ENCODE results near the gene FSHR.

FSHR gene

GRCh38 chr2:48948400-48949125 is 205.8 kb downstream of the FSHR start:
- DNase-seq = no peak

DNA sequence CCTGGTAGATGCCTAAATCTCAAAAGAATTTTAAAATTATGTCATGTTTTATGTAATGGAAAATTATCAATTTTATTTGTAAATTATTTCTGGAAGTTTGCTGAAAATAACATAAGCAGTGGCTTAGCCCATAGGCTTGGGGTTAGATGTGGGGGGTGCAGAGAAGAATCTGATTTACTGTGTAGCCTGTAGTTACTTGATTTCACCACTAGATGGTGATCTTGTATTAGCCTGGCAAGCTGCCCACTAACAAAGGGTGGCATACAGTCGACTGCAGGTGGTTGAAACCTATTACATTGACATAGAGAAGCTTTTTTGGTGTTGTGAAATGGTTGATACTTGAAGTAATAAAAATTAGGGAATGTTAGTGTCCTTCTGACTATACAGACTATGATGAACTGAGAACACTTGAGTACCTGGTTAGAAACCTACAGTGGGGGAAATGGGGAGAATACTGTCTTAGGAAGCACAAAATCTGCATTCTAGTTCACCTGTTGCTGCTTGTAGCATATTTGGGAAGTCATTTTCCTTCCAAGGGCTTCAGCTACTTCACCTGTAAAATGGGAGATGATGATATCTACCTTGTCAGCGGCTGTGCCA is 207.8 kb downstream of the FSHR start:
- DNase-seq = no peak

- DNase-seq = no peak
Observed at GRCh38 chr2:48944956-48945355, 209.4 kb downstream of the FSHR start.

DNA sequence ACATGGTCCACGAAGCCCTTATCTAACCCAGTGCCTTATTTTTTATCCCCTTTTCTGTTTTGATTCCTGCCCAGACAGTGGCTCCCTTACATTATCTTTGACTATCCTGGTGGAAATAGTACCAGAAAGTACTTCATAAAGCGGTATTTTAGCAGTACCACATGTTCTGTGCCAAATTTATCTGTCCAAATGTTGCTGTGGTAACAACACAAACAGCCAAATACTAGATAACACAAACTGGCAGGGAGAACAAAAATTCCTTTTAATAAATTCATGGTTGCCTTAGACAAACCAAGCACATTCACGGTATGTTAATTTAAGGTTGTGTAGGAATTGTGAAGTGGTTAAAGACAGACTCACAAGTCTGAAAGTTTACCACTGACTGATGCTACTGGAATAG is 210.9 kb downstream of the FSHR start:
- no peak for DNase-seq

- DNase-seq = no peak
Observed at GRCh38 chr2:48941908-48942307, 212.4 kb downstream of the FSHR start.

DNA sequence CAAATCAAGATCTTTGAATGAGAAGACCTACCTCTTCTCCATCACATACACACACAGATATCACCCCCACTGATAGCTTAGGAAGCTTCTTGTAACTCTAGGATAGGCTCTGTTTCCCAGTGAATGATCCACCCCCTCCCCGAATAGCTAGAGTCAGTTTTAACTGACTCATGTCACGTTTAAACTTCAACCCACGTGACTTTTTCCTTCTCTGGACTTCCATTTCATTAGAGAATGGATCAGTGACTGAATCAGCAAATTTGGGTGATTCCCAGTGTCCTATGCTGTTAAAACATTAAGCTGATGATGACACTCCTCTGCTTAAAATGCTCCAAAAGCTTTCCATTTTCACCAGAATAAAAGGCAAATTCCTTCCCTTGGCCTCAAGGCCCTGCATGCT is 212.9 kb downstream of the FSHR start:
- DNase-seq = no peak

- DNase-seq = no peak
Observed at GRCh38 chr2:48940606-48941005, 213.7 kb downstream of the FSHR start.

DNA sequence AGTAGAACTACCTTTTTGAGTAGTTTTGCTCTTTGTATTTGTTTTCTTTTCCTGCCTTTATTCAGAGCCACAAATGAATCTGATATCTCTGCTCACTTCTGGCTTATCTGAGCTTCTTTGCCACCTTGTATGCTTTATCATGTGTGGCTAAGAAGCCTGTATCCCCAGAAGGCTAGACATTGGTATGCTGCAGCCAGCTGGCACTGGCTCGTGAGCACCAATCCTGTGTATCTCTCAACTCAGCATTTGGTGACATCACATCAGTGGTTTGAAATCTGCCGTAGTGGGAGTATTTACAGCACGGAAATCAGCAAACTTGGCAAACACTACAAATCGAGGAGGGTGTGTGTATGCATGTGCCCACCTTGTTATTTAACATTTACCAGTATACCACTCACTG is 215.1 kb downstream of the FSHR start:
- no peak for DNase-seq

DNA sequence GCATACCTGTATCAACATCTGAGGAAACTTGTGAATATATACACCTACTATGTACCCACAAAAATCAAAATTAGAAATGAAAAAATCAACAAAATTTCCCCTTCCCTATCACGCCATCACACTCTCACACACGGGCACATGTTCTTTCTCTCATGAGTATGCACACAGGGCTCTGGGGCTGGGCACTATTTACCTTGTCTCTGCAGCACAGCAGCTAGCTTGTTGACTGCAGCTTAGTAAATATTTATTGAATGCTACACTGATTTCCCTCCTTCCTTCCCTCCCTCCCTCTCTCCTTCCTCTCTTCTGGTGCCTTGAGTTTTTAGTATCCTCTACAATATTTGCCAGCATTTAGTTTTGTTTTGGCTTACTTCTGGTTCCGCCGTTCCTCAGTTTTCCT is 216.1 kb downstream of the FSHR start:
- no peak for DNase-seq

DNA sequence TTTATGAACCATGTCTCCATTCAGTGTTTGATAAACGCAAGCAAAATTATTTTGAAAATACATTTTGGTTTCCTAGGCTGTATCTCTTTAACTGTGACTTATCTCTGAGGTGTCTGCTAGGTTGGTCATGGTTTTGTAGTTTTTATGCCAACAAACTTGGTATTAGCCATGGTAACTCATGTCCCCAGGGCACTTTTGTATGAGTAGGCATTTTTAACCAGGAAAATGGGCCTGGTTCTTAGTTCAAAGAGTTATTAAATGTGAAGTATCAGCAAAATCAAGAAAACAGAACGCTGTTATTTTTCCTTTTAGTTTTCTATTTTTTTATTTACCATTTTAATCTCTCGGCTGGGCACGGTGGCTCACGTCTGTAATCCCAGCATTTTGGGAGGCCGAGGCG is 219.5 kb downstream of the FSHR start:
- DNase-seq = no peak

DNA sequence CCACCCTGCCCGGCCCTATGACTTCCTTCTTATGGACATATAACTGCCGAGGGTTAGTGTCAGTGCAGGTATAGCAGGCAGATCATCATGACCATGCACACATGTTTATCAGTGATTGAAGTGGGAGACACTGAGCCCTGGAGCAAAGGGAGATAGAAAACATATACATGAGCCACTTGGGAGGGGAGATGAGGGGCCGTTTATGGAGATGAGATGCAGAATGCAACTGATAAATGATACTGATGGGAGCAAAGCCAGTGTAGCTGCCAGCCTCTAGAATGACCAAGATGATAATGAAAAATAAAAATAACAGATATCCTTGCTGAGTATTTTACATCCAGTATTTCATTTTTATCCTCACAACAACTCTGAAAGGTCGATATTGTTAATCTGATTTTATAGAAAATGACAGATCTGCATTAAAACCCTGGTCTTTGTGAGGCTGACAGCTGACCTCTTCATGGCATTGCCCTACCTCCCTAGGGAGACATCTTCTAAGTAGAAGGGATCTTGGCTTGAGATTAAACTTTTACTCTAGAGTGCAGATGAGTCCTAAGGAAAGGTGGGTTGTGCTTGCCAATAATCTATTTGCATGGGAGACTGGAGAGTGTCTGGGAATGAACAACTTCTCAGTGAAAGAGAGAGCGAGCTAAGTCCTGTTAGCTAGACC is 220.4 kb downstream of the FSHR start:
- DNase-seq = no peak

GRCh38 chr2:48932667-48933066 is 221.6 kb downstream of the FSHR start:
- DNase-seq = no peak

GRCh38 chr2:48929571-48930301 is 224.6 kb downstream of the FSHR start:
- no peak for DNase-seq

GRCh38 chr2:48927355-48927754 is 227.0 kb downstream of the FSHR start:
- no peak for DNase-seq

DNA sequence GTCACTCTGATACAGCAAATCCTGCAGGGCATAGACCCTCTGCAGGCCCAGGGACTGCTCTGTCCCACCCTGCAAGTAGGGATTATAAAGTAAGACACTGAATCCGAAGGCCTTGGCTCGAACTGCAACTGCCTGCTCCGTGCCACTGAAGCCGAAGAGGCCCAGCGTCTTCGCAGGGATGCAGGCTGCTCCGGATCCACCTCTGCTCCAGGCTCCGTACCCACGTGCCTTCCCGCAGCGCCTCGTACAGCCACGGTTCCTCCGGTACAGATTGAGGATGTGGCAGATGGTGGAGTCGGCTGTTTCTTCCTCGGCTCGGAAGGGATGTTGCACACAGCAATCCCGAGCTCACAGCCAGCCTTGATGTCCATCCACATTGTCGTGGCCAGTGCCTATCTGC is 238.4 kb downstream of the FSHR start:
- no peak for DNase-seq

GRCh38 chr2:48915227-48915626 is 239.1 kb downstream of the FSHR start:
- DNase-seq = no peak

- DNase-seq = no peak
Observed at GRCh38 chr2:48914477-48915089, 239.7 kb downstream of the FSHR start.

Data from cortex of kidney (tissue), 1 donor.